K562 (cell line): ENCODE results near the gene HSPA5. TPM values are rescaled to one million over a fixed set of nuclear protein-coding genes. Genes with fewer than 3 reads are reported as not detected.

Experiments
- CEBPG ChIP-seq, 3 experiments: fragments of 200-800 bp in 1 of 3; sonication (Bioruptor generic) in 1 of 3; sonication (generic) in 1 of 3; formaldehyde crosslinking in 1 of 3; IDR thresholded peaks in 2 of 3; conservative IDR thresholded peaks in 1 of 3; 2 replicates each; pipeline versions ENCODE4 v1.6.1 to v1.8.0; 2016 to 2022; ENCODE audit warnings: missing compliant biosample characterization in 2 of 3, missing genetic modification characterization in 2 of 3, mild to moderate bottlenecking in 1 of 3, missing genetic modification reagents in 1 of 3
- CUX1 ChIP-seq: fragments of 200-800 bp; sonication (Bioruptor generic); IDR thresholded peaks from 2 replicates; pipeline ENCODE4 v1.6.1; 2016; ENCODE audit warnings: missing genetic modification characterization, missing compliant biosample characterization
- ILF3 ChIP-seq: fragments of 450-650 bp; IDR thresholded peaks from 2 replicates; pipeline ENCODE4 v1.6.1; 2018; ENCODE audit warnings: antibody characterized with exemption, mild to moderate bottlenecking, moderate library complexity, borderline replicate concordance
- IRF9 ChIP-seq: fragments of 450-650 bp; IDR thresholded peaks from 2 replicates; pipeline ENCODE4 v1.6.1; 2016; ENCODE audit warnings: missing biosample characterization, missing genetic modification characterization
- JUND ChIP-seq, 2 experiments: IDR thresholded peaks; 2 replicates in 1 of 2; 3 replicates in 1 of 2; pipeline ENCODE4 v1.6.1; 2011; ENCODE audit warnings: borderline replicate concordance in 2 of 2, low read depth in 2 of 2, low read length in 2 of 2, improper control_type of control experiment in 1 of 2, missing biosample characterization in 1 of 2, missing genetic modification characterization in 1 of 2, missing genetic modification reagents in 1 of 2
- NFRKB ChIP-seq: fragments of 450-650 bp; IDR thresholded peaks from 2 replicates; pipeline ENCODE4 v1.6.1; 2016; ENCODE audit warnings: low read depth
- POLR2AphosphoS5 ChIP-seq: IDR thresholded peaks from 2 replicates; pipeline ENCODE4 v1.6.1; 2011; ENCODE audit warnings: mild to moderate bottlenecking, low read depth, low read length, moderate library complexity; ENCODE audit not compliant: control insufficient read depth, insufficient read depth
- POLR2B ChIP-seq: fragments of 450-650 bp; IDR thresholded peaks from 2 replicates; pipeline ENCODE4 v1.6.1; 2018; ENCODE audit warnings: low read depth; ENCODE audit not compliant: partially characterized antibody
- POLR2H ChIP-seq: IDR thresholded peaks from 2 replicates; pipeline ENCODE4 v1.6.1; 2016; ENCODE audit warnings: missing genetic modification characterization, low read depth, mild to moderate bottlenecking, control low read depth, missing compliant biosample characterization, moderate library complexity
- SMAD4 ChIP-seq: fragments of 250-450 bp; sonication (Bioruptor Pico); conservative IDR thresholded peaks from 2 replicates; pipeline ENCODE4 v1.8.0; 2021; ENCODE audit warnings: inconsistent platforms, mild to moderate bottlenecking, moderate library complexity
- SPI1 ChIP-seq: IDR thresholded peaks from 2 replicates; pipeline ENCODE4 v1.6.1; 2011; ENCODE audit warnings: low read depth, low read length, control low read depth, borderline replicate concordance
- SRSF7 ChIP-seq: fragments of 200-400 bp; formaldehyde crosslinking; optimal IDR thresholded peaks from 2 replicates; pipeline ENCODE3; 2017; ENCODE audit warnings: mild to moderate bottlenecking, low read depth, low read length
- U2AF2 ChIP-seq: fragments of 200-400 bp; formaldehyde crosslinking; optimal IDR thresholded peaks from 2 replicates; pipeline ENCODE3; 2017; ENCODE audit warnings: low read depth, mild to moderate bottlenecking, low read length
- XRCC3 ChIP-seq: fragments of 450-650 bp; IDR thresholded peaks from 2 replicates; pipeline ENCODE4 v1.6.1; 2017; ENCODE audit warnings: mild to moderate bottlenecking, moderate library complexity
- ZBTB34 ChIP-seq: fragments of 250-450 bp; sonication (Bioruptor Pico); IDR thresholded peaks from 2 replicates; pipeline ENCODE4 v1.8.0; 2021; ENCODE audit warnings: mild to moderate bottlenecking, moderate library complexity
- ZNF143 ChIP-seq: sonication (generic); formaldehyde crosslinking; IDR thresholded peaks from 2 replicates; pipeline ENCODE4 v1.9.0; 2022; ENCODE audit warnings: mild to moderate bottlenecking, missing genetic modification reagents
- ZNF184 ChIP-seq: sonication (generic); formaldehyde crosslinking; IDR thresholded peaks from 2 replicates; pipeline ENCODE4 v1.5.0; 2020; ENCODE audit warnings: missing genetic modification reagents
- ZNF431 ChIP-seq: sonication (generic); formaldehyde crosslinking; IDR thresholded peaks from 2 replicates; pipeline ENCODE4 v1.8.0; 2022; ENCODE audit warnings: mild to moderate bottlenecking, missing genetic modification reagents
- ZNF778 ChIP-seq: fragments of 450-650 bp; formaldehyde crosslinking; IDR thresholded peaks from 2 replicates; pipeline ENCODE4 v1.4.0; 2020; ENCODE audit warnings: mild to moderate bottlenecking, moderate library complexity
- polyA plus RNA-seq, 8 experiments: library from polyadenylated mRNA; depleted of rRNA in 4 of 8; stranded (reverse) in 5 of 8; unstranded in 3 of 8; fragments of >200 nt; fragmentation: Nextera tagmentation in 2 of 8; fragmentation: Illumina TruSeq in 1 of 8; extraction: Ambion mirVana in 2 of 8; extraction: Trizol in 1 of 8; gene quantifications; 2 replicates each; pipeline versions ENCODE4 v1.2.1 to v1.2.3, GENCODE V29; 2011 to 2014; ENCODE audit warnings: inconsistent platforms in 1 of 8, missing spikeins in 1 of 8
- total RNA-seq, 7 experiments: library from RNA; depleted of rRNA in 6 of 7; stranded (reverse); fragments of >200 nt in 6 of 7; fragmentation: Illumina TruSeq in 2 of 7; extraction: Trizol in 2 of 7; gene quantifications; 2 replicates each; pipeline versions ENCODE4 v1.2.1 to v1.2.3, GENCODE V29; 2011 to 2021; ENCODE audit warnings: low replicate concordance in 1 of 7

HSPA5 gene
- total and polyA plus RNA-seq, 9 of the 15 experiments (the other 6 are each of a cell fraction or from before 2014, with no cell fraction given) = 48.0 to 265 (median 113) TPM

- TF ChIP-seq CUX1 (CRISPR knock-in tag) (no peak), POLR2H (tag) (no peak), SPI1 (peak; percentile 32; the same call in 1 of the 2 replicates), CEBPG (CRISPR knock-in tag; IDR thresholded peaks at IDR 0.05) (no peak; the same call in 1 of the 2 replicates), CEBPG (tag; conservative IDR thresholded peaks at IDR 0.05 in 1 of 2, IDR thresholded peaks at IDR 0.05 in 1 of 2) (no peak), NFRKB (no peak), SMAD4 (CRISPR knock-in tag) (peak; percentile 15; the same call in 1 of the 2 replicates), ILF3 (no peak), ZNF431 (CRISPR knock-in tag) (no peak), SRSF7 (no peak), POLR2B (no peak), JUND (IDR thresholded peaks at IDR 0.05; ENCODE audit: borderline replicate concordance, low read depth, low read length) (0 out of 2 replicates have a peak, but pooled peaks have one; percentile 8), JUND (tag; IDR thresholded peaks at IDR 0.05; ENCODE audit: borderline replicate concordance, low read depth, low read length) (no peak), IRF9 (0 out of 2 replicates have a peak, but pooled peaks have one; percentile 18), POLR2AphosphoS5 (no peak), ZNF184 (no peak), XRCC3 (no peak), ZNF143 (CRISPR knock-in tag) (no peak), ZBTB34 (CRISPR knock-in tag) (no peak), ZNF778 (no peak), U2AF2 (no peak)
Observed at GRCh38 chr9:125241863-125242739, 958 bp upstream of the HSPA5 start (continued).
